Activated CD4-positive, alpha-beta T cell treated with anti-CD3 and anti-CD28 coated beads, Interleukin-2, amount 50 U/mL, for 1 hour (primary cell): ENCODE results near the gene CSF1.

Source experiments
- DNase-seq: peaks from one replicate; pipeline ENCODE4 v3.0.0-alpha.2; 2020

The CSF1 gene

GRCh38 chr1:109923131-109923945 is 12.7 kb downstream of the CSF1 start:
- no peak for DNase-seq

DNA sequence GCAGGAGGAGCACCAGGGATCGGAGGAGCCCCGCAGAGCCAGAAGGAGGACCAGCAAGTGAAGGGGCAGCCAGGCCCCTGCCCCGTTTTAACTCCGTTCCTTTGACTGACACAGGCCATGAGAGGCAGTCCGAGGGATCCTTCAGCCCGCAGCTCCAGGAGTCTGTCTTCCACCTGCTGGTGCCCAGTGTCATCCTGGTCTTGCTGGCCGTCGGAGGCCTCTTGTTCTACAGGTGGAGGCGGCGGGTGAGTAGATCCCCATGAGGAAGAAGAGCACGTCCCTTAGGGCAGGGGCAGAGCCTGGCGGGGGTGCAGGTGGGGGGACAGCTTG is 13.3 kb downstream of the CSF1 start:
- DNase-seq, result no peak

DNA sequence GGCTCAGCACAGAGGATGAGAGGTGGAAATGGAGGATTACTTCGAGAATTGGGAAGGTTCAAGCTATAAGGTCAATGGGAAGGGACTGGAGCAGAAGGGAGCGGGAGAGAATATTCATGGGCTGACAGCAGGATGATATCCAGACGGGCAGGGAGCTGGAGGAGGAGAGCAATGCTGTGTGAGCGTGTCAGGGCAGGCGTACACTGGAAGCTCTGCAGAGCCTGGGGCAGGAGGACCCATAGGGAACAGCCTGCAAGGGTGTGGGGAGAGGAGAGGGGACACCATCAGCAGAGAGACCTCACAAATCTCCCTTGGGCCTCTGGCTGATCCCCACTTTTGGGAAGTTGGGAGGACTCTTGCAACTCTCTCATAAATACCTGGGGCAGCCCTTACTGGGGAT is 13.7 kb downstream of the CSF1 start:
- DNase-seq, result no peak

DNA sequence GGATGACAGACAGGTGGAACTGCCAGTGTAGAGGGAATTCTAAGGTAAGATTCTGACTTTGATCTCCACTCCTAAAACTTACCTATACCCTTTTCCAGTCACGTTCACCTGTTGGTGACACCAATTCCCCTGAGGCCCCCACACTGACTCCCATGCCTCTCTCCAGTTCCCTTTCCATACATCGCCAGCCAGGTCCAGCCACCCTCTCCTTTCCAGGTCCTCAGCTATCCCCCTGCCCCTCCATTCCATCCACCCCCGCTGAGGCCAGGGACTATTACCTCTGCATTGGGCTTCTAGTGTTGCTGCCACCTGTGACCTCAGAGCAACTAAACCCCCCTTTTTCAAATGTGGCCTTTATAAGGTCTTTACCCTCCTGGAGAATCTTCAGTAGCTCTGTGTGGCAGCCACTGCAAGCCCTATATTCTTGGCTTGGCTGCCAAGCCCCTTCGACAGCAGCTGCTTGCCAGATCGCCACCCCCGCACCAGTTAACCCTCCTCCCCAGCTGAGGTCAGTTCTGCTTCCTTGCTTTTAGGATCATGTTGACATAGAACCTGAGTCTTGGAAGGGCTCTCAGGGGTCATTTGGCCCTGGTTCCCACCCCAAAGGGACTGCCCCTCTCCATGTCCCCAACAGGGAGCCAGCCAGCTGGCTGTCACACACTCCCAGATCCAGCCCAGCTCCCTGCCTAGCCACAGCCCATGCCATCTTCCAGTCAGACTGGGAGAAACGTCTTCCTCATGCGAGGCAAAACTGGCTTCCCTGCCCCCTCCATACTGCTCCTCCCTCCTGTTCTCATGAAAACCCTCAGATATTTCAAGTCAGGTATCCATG is 14.7 kb downstream of the CSF1 start:
- no peak for DNase-seq

DNA sequence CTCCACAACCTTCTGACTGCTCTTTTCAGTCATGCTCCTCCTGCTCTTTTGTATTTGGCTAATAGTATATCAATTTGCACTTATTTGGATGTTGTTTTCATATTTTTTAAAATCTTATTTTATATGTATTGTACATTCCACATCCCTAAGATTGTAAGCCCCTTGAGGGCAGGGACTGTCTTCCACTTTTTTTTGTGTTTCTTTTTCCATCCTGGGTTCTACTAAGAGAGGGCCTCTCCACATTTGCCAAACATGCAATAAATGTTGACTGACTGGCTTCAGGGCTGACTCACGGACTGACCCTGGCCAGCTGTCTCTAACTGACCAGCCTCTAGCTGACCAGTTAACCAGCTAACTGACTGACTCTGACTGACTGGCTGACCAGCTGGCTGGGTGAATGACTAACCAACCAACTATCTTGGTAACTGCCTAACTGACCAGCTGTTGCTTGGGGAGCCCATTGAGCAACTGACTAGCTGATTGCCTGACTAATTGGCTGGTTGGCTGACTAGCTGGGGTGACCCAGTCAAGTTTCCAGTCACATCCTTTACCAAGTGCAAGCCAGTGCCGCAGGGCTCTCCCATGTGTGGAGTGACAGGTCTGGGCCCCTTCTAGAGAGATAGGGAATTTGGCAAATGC is 16.1 kb downstream of the CSF1 start:
- DNase-seq, result no peak

DNA sequence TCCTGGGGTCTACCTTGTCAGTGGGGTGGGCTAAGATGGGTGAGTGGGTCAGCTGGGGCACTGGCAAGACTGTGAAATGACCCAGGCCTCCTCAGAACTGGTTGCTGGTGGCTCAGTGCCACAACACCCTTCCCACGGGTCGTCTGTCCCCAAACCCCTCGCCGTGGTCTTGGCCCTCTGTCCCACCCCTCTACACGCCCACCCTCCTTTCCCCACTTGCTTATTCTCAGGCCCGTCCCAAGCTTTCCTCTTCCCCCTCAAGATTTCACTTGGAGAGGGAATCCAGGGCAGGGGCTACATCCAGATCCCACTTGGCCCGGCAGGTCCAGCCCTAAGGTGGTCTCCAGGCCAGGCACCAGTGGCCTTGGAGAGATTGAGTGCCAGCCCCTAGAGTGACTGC is 16.7 kb downstream of the CSF1 start:
- no peak for DNase-seq

DNA sequence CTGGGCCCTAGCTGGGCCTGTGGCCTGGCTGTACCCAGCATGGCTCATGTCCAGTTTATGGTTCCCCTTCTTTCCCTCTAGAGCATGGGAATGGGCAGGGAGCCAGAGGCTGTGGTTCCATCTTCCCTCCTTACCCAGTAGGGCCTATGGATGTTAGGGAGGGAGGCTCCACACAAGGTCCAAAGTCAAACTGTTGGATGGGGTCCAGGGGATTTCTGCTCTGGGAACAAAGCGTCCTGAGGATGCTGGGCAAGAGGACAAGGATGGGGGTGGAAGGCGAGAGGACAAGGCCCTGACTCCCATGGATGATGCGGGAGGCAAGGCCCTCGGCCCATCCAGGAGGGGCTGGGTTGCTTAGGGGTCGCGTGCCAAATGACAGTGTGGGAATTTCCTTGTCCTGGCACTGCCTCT is 17.3 kb downstream of the CSF1 start:
- DNase-seq, result no peak

GRCh38 chr1:109928591-109929111 is 18.0 kb downstream of the CSF1 start:
- DNase-seq, result no peak

- no peak for DNase-seq
Observed at GRCh38 chr1:109929170-109929569, 18.5 kb downstream of the CSF1 start.

- DNase-seq, result no peak
Observed at GRCh38 chr1:109929588-109930251, 19.1 kb downstream of the CSF1 start.

DNA sequence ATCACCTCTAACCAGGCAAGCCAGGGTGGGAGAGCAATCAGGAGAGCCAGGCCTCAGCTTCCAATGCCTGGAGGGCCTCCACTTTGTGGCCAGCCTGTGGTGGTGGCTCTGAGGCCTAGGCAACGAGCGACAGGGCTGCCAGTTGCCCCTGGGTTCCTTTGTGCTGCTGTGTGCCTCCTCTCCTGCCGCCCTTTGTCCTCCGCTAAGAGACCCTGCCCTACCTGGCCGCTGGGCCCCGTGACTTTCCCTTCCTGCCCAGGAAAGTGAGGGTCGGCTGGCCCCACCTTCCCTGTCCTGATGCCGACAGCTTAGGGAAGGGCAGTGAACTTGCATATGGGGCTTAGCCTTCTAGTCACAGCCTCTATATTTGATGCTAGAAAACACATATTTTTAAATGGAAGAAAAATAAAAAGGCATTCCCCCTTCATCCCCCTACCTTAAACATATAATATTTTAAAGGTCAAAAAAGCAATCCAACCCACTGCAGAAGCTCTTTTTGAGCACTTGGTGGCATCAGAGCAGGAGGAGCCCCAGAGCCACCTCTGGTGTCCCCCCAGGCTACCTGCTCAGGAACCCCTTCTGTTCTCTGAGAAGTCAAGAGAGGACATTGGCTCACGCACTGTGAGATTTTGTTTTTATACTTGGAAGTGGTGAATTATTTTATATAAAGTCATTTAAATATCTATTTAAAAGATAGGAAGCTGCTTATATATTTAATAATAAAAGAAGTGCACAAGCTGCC is 19.8 kb downstream of the CSF1 start:
- DNase-seq, result no peak

- no peak for DNase-seq
Observed at GRCh38 chr1:109931189-109931731, 20.6 kb downstream of the CSF1 start.

GRCh38 chr1:109931911-109932636 is 21.4 kb downstream of the CSF1 start:
- DNase-seq, result no peak

GRCh38 chr1:109932679-109933078 is 22.0 kb downstream of the CSF1 start:
- DNase-seq, result no peak

DNA sequence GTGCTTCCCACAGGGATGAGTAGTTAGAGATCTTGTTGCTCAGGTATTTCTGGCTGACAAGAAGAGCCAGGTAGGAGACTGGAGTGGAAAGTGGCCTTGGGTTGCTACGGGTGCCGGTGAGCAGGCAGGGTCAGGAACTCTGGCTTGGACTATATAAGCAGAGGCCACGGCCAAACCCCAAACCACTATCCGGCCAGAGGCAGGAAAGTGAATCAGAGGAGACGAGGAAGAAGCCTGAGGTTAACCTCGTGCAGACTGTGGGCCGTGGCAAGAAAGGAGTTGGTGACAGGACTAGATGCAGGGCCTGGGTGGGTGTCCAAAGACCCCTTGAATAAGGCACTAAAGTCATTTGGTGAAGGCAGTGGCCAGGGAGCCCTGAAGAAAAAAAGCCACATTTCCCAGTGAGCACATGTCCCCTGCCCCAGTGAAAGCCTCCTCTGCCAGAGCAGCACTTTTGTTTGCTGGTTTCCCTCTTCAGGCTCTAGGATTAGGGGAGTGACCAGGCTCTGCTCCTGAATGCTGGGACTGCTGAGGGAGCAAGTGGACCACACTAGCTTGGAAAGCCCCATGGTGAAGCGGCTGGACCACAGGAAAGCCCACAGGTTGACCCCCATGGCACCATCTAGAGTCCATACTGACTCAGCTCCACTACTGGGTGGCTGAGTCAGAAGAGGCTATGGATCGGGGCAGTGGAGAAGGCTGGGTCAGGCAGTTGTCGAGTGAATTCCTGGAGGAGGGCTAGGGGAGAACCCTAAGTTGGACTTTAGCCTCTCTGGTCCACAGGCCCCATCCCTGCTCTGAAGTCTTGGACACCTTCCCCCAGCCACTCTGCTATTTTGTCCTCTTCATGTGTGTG is 23.4 kb downstream of the CSF1 start:
- DNase-seq, result no peak

GRCh38 chr1:109935451-109935900 is 24.8 kb downstream of the CSF1 start:
- no peak for DNase-seq

GRCh38 chr1:109937738-109938137 is 27.1 kb downstream of the CSF1 start:
- no peak for DNase-seq

- DNase-seq, result no peak
Observed at GRCh38 chr1:109938556-109938955, 27.9 kb downstream of the CSF1 start.

DNA sequence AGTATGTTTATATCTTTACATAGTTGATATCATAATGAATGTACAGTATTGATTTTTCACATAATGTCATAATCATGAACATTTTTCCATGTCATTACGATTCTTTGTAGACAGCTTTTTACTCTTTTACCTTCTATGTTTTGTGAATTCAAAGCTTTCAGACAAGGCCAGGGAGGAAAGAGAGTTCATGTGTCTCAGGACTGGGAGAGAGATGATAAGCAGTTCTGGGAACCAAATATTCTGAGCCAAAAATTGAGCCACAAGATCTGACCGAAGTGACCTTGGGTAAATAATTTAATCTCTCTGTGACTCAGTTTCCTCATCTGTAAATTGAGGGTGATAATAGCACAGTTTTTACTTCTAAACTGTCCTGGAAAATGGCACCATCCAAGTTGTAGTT is 31.8 kb downstream of the CSF1 start:
- DNase-seq, result no peak

- no peak for DNase-seq
Observed at GRCh38 chr1:109944541-109944940, 33.9 kb downstream of the CSF1 start.
